NB4 (cell line): Measurements from ENCODE around the gene TXNDC2.

Experiments
- DNase-seq: peaks from one replicate; pipeline ENCODE4 v3.0.0; 2010; ENCODE audit warnings: low read depth
- H3K4me3 ChIP-seq: one replicate; pipeline ENCODE4 v1.5.1; 2011; ENCODE audit warnings: mild to moderate bottlenecking, low read depth, low read length, moderate library complexity
- CTCF ChIP-seq: IDR thresholded peaks from one replicate; pipeline ENCODE4 v1.5.1; 2012; ENCODE audit warnings: low read depth, low read length
- MAX ChIP-seq: IDR thresholded peaks from 2 replicates; pipeline ENCODE4 v1.6.1; 2011; ENCODE audit warnings: low read depth, low read length
- MYC ChIP-seq: IDR thresholded peaks from 2 replicates; pipeline ENCODE4 v1.6.1; 2011; ENCODE audit warnings: low read depth, low read length
- POLR2A ChIP-seq: IDR thresholded peaks from 2 replicates; pipeline ENCODE4 v1.6.1; 2011; ENCODE audit warnings: mild to moderate bottlenecking; ENCODE audit not compliant: insufficient read length; ENCODE audit errors: extremely low read depth

TXNDC2 gene

GRCh38 chr18:9876212-9876866, 9.4 kb upstream of the TXNDC2 start:
- H3K4me3 ChIP-seq: peak overlapping the region; percentile 42
- TF ChIP-seq MYC (no peak), CTCF (no peak), POLR2A (no peak), MAX (no peak)
- DNase-seq: no peak

GRCh38 chr18:9876867-9877654, 8.7 kb upstream of the TXNDC2 start:
- peak; percentile 94 for DNase-seq
- H3K4me3 ChIP-seq: peak overlapping the region; percentile 42
- no peak for TF ChIP-seq POLR2A
- TF ChIP-seq CTCF: no peak
- 0 out of 2 replicates have a peak, but pooled peaks have one; percentile 8 for TF ChIP-seq MYC
- TF ChIP-seq MAX: peak; percentile 60; the same call in 1 of the 2 replicates

GRCh38 chr18:9877655-9878014, 8.1 kb upstream of the TXNDC2 start:
- no peak for DNase-seq
- peak overlapping the region; percentile 42 for H3K4me3 ChIP-seq
- TF ChIP-seq POLR2A (no peak), CTCF (no peak), MYC (no peak), MAX (no peak)

- no peak for TF ChIP-seq POLR2A
- no peak for TF ChIP-seq CTCF
- TF ChIP-seq MAX: no peak
- TF ChIP-seq MYC: no peak
- H3K4me3 ChIP-seq: no peak overlapping the region
- DNase-seq: no peak
These were observed 7.7 kb upstream of the TXNDC2 start for GRCh38 chr18:9878095-9878494.

- DNase-seq: no peak
- TF ChIP-seq POLR2A (no peak), MAX (no peak), MYC (no peak), CTCF (no peak)
- no peak overlapping the region for H3K4me3 ChIP-seq
These were observed 7.0 kb upstream of the TXNDC2 start for GRCh38 chr18:9878783-9879242.
